DMS114 treated with DMSO at 0.1 percent for 48 hours (cell line): Measurements from ENCODE around the gene CFAP58.
"Not testable (repeated sequence)": the region's sequence is repeated elsewhere in the genome, so short reads cannot be mapped to it uniquely, and the experiment has no call there.

Source experiments
- DNase-seq: peaks from one replicate; lab custom pipeline; 2025; ENCODE audit not compliant: unreplicated experiment; lab: John Stamatoyannopoulos, UW

Gene CFAP58

DNA sequence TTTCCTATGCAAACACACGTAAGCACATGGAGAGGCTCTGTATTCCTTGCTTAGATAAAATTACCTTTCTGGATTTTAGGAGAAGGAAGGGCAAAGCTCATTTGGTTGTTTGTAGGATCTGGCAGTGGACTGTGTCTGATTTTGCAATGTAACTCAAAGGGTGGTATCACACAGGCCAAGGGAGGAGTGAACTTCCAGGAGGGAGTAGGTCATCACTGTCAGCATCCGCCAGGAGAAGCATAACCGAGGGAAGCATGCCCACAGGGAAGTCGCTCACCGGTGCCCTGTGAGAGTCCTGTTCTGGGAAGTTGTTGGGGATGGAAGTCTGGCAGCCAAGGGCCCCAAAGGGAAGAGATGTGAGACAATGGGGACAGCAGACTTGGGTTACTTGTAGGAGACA lies 74.4 kb downstream of the CFAP58 start:
- no peak for DNase-seq

- DNase-seq: no peak
These were observed 76.2 kb downstream of the CFAP58 start for GRCh38 chr10:104429846-104430245.

DNA sequence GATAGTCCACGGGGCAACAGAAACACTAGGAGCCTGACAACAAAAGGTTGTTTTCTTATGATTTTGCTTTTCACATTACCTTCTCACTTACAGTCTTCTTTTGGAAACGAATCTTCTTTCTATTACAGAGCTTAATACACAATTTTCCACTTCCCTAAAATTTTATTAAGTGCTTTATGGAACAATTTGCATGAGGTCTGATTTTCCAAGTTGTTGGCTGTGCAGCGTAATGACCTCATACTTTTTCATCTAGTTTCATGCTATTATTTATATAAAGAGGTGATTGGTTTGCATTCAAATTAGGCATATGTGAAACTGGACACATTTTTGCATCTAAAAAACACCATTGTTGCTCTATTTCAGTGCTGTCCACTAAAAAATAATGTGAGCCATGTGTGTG lies 76.7 kb downstream of the CFAP58 start:
- no peak for DNase-seq

DNA sequence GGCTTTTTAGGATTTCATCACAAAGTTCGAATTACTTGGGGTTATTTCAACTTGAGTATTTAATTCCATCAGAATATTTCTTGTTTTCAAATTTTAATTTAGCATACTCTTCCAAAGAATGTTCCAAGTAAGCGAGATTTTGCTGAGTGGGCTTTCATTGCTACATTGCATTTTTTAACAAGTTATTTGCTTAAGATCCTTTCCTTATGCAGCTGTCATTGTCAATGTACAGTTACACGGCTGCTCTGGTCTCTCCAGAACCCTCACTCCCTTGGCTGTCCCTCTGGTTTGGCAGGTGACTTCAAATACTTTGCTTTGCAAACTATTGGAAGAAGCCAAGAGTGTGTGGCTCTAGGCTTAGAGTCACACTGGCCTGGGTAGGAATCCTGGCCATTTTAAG lies 80.0 kb downstream of the CFAP58 start:
- no peak for DNase-seq

DNA sequence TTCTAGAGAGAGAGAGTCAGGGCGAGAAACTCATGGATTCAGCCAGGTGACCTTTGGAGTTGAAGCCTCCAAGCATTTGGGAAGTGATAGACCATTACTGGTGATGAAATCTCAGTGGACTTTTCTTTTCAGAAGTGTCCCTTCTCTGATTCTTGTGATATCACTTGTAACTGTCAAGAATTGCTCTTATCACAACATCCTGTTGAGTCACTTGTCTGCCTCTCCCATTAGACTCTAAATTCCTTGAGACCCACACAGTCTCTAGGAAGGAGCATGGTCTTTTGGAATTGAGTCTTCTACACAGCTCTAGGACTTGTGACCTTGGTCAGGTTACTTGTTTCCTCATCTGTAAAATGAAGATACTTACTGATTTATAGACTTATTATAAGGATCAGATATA lies 81.0 kb downstream of the CFAP58 start:
- no peak for DNase-seq

DNA sequence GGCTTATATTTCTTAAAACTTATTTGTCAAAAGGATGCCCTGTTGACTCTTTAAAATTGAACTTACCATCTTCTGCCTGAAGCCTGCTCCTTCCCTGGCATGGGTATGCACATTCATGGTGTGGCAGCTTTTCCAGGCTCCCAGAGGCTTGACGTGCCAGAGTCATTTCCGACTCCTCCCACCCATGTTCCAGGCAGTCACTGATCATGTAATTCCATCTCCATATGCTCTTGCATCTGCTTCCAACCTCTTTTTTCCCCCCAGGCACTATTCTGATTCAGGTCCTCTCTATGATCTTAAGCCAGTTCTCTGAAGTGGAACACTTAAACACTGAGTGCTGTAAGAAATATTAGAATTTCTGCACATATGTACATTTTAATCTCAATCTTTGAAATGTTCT lies 82.2 kb downstream of the CFAP58 start:
- no peak for DNase-seq

DNA sequence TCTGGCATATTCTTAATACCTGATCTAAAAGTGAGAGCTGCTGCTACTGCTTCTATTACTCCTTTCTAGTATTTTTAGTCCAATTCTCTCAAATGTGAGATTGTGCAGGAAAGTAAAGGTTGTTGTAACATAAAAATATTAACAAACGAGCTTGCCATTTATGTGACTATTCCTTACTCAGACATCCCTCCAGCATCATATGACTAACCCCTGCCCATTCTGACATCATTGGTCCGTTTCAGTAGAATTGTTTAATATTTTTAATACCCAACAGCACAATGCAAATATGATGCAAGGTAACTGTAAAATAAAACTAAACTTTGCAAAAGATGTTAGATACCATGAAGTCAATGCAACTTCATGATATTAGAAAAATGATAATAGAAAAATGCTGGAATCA lies 83.6 kb downstream of the CFAP58 start:
- DNase-seq: no peak

DNA sequence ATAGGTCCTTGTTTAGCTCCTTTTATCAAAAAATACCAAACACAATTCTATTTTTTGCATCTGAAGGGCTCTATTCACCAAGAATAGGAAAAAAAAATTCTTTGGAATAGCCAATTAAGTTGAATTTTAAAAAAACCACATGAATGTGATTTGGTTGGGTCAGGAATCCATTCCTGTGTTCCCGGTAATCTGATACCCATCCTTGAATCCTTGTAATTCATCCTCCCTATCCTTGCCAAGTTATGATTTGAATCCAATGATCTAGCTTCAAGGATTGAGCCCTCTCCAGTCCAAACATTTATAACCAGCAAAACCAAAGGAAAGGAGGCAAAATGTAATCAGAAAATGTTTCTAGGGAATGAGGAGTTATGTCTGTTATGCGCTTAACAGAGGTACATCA lies 86.6 kb downstream of the CFAP58 start:
- DNase-seq: no peak

- DNase-seq: no peak
These were observed 87.8 kb downstream of the CFAP58 start for GRCh38 chr10:104441329-104442000.

DNA sequence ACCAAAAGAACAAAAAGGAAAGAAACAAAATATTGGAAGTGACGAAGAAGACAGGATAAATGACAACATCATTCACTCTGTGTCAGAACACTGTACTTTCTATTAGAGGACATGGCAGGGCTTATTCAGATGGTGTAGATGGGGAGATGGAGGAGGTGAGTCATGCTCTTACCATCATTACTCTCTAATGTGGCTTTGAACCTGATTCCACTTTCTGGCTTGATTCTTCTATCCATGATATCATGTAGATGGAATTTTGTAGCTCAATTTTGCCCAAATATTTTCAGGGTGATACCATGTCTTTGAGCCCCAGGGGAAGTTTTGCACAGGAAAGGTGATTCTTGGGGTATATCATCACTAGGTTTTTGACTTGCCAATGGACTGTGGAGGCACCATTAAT lies 91.7 kb downstream of the CFAP58 start:
- DNase-seq: no peak

DNA sequence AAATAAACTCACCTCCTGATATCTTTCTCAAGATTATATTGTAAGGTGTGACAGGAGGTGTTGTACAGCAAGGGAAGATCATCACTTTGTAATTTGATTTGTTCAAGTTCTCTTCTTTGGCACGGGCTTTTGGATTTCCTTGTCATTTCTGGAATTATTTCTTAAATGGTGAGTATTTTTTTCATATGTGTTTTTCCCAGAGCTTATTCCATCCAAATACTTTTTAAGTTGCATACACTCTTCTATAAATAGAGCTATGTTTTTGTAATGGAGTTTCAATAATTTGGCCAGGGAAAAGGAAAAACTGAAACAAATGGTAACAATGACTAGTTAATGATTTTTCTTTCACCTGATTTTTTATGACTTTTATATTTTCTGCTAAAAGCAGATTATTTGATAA lies 92.5 kb downstream of the CFAP58 start:
- DNase-seq: no peak

- no peak for DNase-seq
These were observed 93.7 kb downstream of the CFAP58 start for GRCh38 chr10:104447331-104447730.

DNA sequence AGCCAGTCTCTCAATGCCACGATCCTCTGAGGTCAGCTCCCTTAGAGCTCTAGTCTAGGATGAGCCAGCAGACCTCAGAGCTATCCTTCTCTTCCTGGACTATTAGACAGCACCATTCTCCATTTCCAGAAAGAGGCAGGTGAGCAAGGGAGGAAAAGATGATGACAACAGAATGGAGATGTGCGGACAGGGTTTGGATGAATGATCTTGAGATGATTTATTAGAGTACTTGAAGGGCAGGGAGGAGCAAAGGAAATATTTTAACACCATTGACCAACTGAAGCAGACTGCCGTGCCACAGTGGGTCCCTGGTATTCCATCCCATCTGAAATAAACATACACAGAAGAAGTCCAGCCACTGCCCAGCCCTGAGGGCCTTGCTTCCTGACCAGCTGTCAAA lies 94.3 kb downstream of the CFAP58 start:
- DNase-seq: no peak

GRCh38 chr10:104449391-104449790 lies 95.8 kb downstream of the CFAP58 start:
- DNase-seq: no peak

- no peak for DNase-seq
These were observed 96.9 kb downstream of the CFAP58 start for GRCh38 chr10:104450490-104450889.

GRCh38 chr10:104450954-104451353 lies 97.3 kb downstream of the CFAP58 start:
- DNase-seq: no peak

- no peak for DNase-seq
These were observed 99.3 kb downstream of the CFAP58 start for GRCh38 chr10:104452977-104453376.

DNA sequence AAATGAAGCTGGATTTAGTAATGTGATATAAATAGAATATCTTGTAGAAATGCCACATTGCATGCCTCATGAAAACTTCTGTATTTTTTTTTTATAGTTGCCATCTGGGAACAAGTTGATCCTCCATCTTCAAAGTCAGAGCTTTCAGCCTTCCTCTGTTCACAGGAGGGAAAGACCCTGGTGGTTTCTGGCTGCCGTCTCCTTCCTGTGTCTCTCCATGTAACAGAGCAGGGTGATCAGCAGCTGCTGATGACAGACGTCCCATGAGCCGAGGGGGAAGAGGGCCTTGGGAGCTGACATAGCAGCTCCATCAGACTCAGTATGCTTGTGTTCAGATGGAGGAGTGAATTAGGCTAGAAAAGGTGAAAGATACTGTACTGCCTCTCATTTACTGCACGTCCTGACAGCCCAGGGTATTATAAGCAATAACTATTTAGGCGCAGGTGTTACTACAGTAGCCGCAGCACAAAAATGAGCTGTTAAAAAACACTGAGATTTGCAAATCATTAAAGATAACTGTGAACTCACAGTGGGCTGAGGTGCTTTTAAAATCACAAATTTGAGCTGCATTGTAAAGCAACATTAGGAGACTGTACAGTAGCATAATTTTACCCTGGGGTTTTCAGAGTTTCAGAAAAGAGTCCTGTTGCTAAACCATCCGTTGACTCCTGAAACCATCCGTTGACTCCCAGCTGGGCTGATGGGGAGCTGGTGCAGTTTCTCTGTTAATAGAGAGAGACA lies 103.3 kb downstream of the CFAP58 start:
- no peak for DNase-seq

GRCh38 chr10:104457543-104457828 lies 103.9 kb downstream of the CFAP58 start:
- DNase-seq: no peak

GRCh38 chr10:104465575-104465974 lies 111.9 kb downstream of the CFAP58 start:
- not testable (repeated sequence) for DNase-seq

GRCh38 chr10:104468818-104469217 lies 115.2 kb downstream of the CFAP58 start:
- not testable (repeated sequence) for DNase-seq

DNA sequence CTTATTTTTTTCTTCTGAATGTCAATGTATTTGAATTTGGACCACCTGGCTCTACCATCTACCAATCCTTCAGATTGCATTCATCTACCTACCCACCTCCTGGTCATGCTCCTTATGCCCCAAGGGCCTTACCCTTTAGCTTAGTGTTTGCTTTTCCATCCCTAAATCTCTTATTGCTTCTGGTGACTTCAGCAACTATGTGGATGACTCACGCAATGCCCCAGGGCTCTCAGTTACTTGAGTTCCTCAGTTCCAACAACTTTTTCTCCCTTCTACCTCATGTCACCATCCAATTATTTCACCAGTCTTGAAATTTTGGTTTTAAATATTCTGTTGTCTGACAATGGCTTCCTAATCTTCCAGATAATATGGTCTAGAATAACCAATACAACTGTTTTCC lies 118.9 kb downstream of the CFAP58 start:
- DNase-seq: no peak
